Left lung (tissue), 10 donors: ENCODE data around the gene HECTD1. TPM values are rescaled to one million over a fixed set of nuclear protein-coding genes. Genes with fewer than 3 reads are reported as not detected.
A peak's percentile ranks its signal among the peaks of the same experiment; 100 is the strongest.
"Not testable (repeated sequence)": the region's sequence is repeated elsewhere in the genome, so short reads cannot be mapped to it uniquely, and the experiment has no call there.

ENCODE experiments used
- ATAC-seq: fragments of 200-7000 bp; cut with Tn5 transposase; one replicate; pipeline ENCODE4 v1.9.1; 2020; ENCODE audit warnings: moderate library complexity
- DNase-seq, 4 donors: peaks; one replicate each; pipeline ENCODE4 v3.0.0-alpha.2; 2013 to 2020
- H3K27ac ChIP-seq, 2 donors: fragments of 200-600 bp; sonication (generic) in 1 of 2; one replicate each; pipeline versions ENCODE4 v1.5.0 to v1.8.0; 2020 to 2021
- H3K27me3 ChIP-seq, 2 donors: fragments of 200-600 bp; sonication (generic) in 1 of 2; one replicate each; pipeline versions ENCODE4 v1.5.0 to v1.8.0; 2020 to 2021
- H3K36me3 ChIP-seq, 2 donors: fragments of 200-600 bp; sonication (generic) in 1 of 2; one replicate each; pipeline versions ENCODE4 v1.5.0 to v1.8.0; 2020 to 2021
- H3K4me1 ChIP-seq, 2 donors: fragments of 200-600 bp; one replicate each; pipeline ENCODE4 v1.8.0; 2021
- H3K4me3 ChIP-seq, 2 donors: fragments of 200-600 bp; sonication (generic) in 1 of 2; one replicate each; pipeline versions ENCODE4 v1.5.0 to v1.8.0; 2020 to 2021; ENCODE audit warnings: mild to moderate bottlenecking in 1 of 2
- H3K9me3 ChIP-seq, 2 donors: fragments of 200-600 bp; sonication (generic) in 1 of 2; one replicate each; pipeline versions ENCODE4 v1.5.0 to v1.8.0; 2020 to 2021
- intact Hi-C, 2 donors: fragments of 100-400 bp; cut with DNase I; formaldehyde crosslinking; loops; one replicate each; pipeline versions ENCODE4 v1.11.2 to v1.14.2; 2022
- polyA plus RNA-seq, 6 donors: library from polyadenylated mRNA; unstranded; fragments of 120-200 nt; gene quantifications; one replicate each; pipeline ENCODE4 v1.2.1, GENCODE V29; 2013; ENCODE audit not compliant: insufficient read length in 6 of 6
- total RNA-seq, 2 donors: library from RNA; stranded (reverse); fragmentation: NEBNext Ultra II Directional; extraction: Animal tissue kit (Norgen Biotek cat#: 25700); gene quantifications; one replicate each; pipeline ENCODE4 v1.2.1, GENCODE V29; 2021
- TF ChIP-seq, protein P1 (sequence below), 2 donors: fragments of 200-600 bp; sonication (generic) in 1 of 2; IDR thresholded peaks; one replicate each; pipeline versions ENCODE4 v1.5.0 to v1.8.0; 2021; ENCODE audit warnings: antibody characterized with exemption in 2 of 2
- donor health status: DM: no; HTN: yes; CAD: no.
- donor health status: DM: no; HTN: no; CAD: no.

The HECTD1 gene
- total and polyA plus RNA-seq, 8 donors = 160 to 203 (median 192) TPM

GRCh38 chr14:31232081-31232480 lies 24.5 kb upstream of the HECTD1 start:
- no peak for ATAC-seq
- H3K9me3 ChIP-seq = no peaks in the 10 kb centered on the region
- no peak overlapping the region for H3K4me3 ChIP-seq
- DNase-seq = no peak
- intact Hi-C loops = no loop called here
- TF ChIP-seq, protein P1, sequence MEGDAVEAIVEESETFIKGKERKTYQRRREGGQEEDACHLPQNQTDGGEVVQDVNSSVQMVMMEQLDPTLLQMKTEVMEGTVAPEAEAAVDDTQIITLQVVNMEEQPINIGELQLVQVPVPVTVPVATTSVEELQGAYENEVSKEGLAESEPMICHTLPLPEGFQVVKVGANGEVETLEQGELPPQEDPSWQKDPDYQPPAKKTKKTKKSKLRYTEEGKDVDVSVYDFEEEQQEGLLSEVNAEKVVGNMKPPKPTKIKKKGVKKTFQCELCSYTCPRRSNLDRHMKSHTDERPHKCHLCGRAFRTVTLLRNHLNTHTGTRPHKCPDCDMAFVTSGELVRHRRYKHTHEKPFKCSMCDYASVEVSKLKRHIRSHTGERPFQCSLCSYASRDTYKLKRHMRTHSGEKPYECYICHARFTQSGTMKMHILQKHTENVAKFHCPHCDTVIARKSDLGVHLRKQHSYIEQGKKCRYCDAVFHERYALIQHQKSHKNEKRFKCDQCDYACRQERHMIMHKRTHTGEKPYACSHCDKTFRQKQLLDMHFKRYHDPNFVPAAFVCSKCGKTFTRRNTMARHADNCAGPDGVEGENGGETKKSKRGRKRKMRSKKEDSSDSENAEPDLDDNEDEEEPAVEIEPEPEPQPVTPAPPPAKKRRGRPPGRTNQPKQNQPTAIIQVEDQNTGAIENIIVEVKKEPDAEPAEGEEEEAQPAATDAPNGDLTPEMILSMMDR (IDR thresholded peaks at IDR 0.05) = no peak
- H3K36me3 ChIP-seq = no peaks in the 10 kb centered on the region
- peaks cover 0 to 15% of the 10 kb centered on the region in 2 donors for H3K4me1 ChIP-seq
- H3K27ac ChIP-seq = no peak overlapping the region
- H3K27me3 ChIP-seq = no peaks in the 10 kb centered on the region

- H3K36me3 ChIP-seq, H3K4me3 ChIP-seq, intact Hi-C loops, ATAC-seq, H3K27ac ChIP-seq, DNase-seq, H3K27me3 ChIP-seq, H3K9me3 ChIP-seq: not testable (repeated sequence)
- peaks cover 0 to 15% of the 10 kb centered on the region in 2 donors for H3K4me1 ChIP-seq
Measured at GRCh38 chr14:31231272-31231671, 23.7 kb upstream of the HECTD1 start.

- Histone ChIP-seq H3K9me3 (no peaks in the 10 kb centered on the region), H3K27ac (peak overlapping the region; percentile 50 to 53), H3K4me1 (peaks cover 0 to 15% of the 10 kb centered on the region in 2 donors), H3K4me3 (no peak overlapping the region), H3K36me3 (no peaks in the 10 kb centered on the region), H3K27me3 (no peaks in the 10 kb centered on the region)
- DNase-seq = no peak
- intact Hi-C loops = no loop called here
- TF ChIP-seq, protein P1 (IDR thresholded peaks at IDR 0.05) = no peak
- ATAC-seq = no peak
Measured at GRCh38 chr14:31230573-31230958, 23.0 kb upstream of the HECTD1 start.

DNA sequence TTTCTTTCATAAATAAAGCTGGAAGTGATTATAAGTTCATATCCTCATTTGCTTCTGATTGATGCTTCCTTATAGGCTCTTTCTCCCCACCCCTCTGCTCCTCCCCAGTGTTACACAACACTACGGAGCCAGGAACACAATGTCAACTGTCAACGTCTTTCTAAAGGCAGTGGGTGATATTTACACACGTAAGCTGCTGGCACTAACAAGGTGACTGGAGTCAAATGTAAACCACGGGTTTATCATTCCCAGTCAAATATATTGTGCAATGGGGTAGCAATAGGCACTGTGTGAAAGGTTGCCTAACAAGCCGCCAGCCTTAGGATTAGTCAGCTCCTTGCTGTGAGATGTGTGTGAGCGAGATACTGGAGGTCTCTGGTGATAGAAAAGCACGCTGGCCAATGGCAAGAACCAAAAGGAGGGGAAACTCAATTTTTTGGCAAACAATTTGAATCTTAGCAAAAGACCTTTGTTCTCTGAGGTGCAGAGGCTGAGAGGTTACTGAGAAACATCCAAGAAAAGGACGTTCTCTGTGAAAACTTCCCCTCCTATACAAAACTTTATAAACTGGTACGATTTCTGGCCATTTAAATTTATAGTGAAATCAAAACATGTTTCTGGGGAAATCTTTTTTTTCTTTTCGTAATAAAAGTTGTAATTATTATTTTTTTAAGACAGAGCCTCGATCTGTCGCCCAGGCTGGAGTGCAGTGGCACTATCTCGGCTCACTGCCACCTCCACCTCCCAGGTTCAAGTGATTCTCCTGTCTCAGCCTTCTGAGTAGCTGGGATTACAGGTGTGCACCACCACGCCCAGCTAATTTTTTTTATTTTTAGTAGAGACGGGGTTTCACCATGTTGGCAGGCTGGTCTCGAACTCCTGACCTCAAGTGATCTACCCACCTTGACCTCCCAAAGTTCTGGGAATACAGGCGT lies 22.3 kb upstream of the HECTD1 start:
- TF ChIP-seq, protein P1 (IDR thresholded peaks at IDR 0.05) = no peak
- Histone ChIP-seq H3K27ac (peak overlapping the region; percentile 50 to 53), H3K9me3 (no peaks in the 10 kb centered on the region), H3K27me3 (no peaks in the 10 kb centered on the region), H3K4me1 (peaks cover 0 to 15% of the 10 kb centered on the region in 2 donors), H3K36me3 (no peaks in the 10 kb centered on the region), H3K4me3 (no peak overlapping the region)
- intact Hi-C loops = no loop called here
- peak; percentile 97 for ATAC-seq
- peak in 3 of 4 donors; percentile 65 to 84 (median 77) for DNase-seq

GRCh38 chr14:31229009-31229408 lies 21.4 kb upstream of the HECTD1 start:
- Histone ChIP-seq H3K9me3 (no peaks in the 10 kb centered on the region), H3K4me3 (no peak overlapping the region), H3K27me3 (no peaks in the 10 kb centered on the region), H3K27ac (peak overlapping the region; percentile 53 to 70), H3K36me3 (no peaks in the 10 kb centered on the region), H3K4me1 (peaks cover 0 to 15% of the 10 kb centered on the region in 2 donors)
- ATAC-seq (peak; percentile 24), DNase-seq (no peak)
- intact Hi-C loops = no loop called here
- TF ChIP-seq, protein P1 (IDR thresholded peaks at IDR 0.05) = no peak
